Kidney epithelial cell (primary cell): ENCODE results near the gene MTFR2. TPM values are rescaled to one million over a fixed set of nuclear protein-coding genes. Genes with fewer than 3 reads are reported as not detected.

Source experiments
- DNase-seq: peaks from one replicate; pipeline ENCODE4 v3.0.0-alpha.2; 2010; ENCODE audit warnings: low read depth
- H3K27me3 ChIP-seq: 2 replicates; pipeline ENCODE4 v1.6.0; 2011; ENCODE audit warnings: low read length; ENCODE audit not compliant: control insufficient read depth, insufficient read depth
- H3K36me3 ChIP-seq: 2 replicates; pipeline ENCODE4 v1.5.1; 2011; ENCODE audit warnings: low read length; ENCODE audit not compliant: control insufficient read depth, insufficient read depth
- H3K4me3 ChIP-seq: 2 replicates; pipeline ENCODE4 v1.5.1; 2011; ENCODE audit warnings: low read depth, mild to moderate bottlenecking, control low read depth, low read length
- total RNA-seq: library from RNA; depleted of rRNA; stranded (reverse); fragments of >200 nt; gene quantifications from 2 replicates; pipeline ENCODE4 v1.2.3, GENCODE V29; 2015
- TF ChIP-seq, protein P1 (sequence below): IDR thresholded peaks from 2 replicates; pipeline ENCODE4 v1.5.1; 2011; ENCODE audit warnings: mild to moderate bottlenecking, moderate library complexity, low read length, control low read depth, inconsistent platforms; ENCODE audit not compliant: insufficient read depth, poor library complexity, severe bottlenecking

MTFR2 gene
- total RNA-seq, 1 donor from 2014 or later = 4.6 TPM

- no peak for DNase-seq
- Histone ChIP-seq H3K36me3 (no peaks in the 10 kb centered on the region), H3K4me3 (no peak overlapping the region), H3K27me3 (no peaks in the 10 kb centered on the region)
- TF ChIP-seq, protein P1, sequence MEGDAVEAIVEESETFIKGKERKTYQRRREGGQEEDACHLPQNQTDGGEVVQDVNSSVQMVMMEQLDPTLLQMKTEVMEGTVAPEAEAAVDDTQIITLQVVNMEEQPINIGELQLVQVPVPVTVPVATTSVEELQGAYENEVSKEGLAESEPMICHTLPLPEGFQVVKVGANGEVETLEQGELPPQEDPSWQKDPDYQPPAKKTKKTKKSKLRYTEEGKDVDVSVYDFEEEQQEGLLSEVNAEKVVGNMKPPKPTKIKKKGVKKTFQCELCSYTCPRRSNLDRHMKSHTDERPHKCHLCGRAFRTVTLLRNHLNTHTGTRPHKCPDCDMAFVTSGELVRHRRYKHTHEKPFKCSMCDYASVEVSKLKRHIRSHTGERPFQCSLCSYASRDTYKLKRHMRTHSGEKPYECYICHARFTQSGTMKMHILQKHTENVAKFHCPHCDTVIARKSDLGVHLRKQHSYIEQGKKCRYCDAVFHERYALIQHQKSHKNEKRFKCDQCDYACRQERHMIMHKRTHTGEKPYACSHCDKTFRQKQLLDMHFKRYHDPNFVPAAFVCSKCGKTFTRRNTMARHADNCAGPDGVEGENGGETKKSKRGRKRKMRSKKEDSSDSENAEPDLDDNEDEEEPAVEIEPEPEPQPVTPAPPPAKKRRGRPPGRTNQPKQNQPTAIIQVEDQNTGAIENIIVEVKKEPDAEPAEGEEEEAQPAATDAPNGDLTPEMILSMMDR = no peak
Observed at GRCh38 chr6:136209496-136209895, 40.6 kb downstream of the MTFR2 start.

DNA sequence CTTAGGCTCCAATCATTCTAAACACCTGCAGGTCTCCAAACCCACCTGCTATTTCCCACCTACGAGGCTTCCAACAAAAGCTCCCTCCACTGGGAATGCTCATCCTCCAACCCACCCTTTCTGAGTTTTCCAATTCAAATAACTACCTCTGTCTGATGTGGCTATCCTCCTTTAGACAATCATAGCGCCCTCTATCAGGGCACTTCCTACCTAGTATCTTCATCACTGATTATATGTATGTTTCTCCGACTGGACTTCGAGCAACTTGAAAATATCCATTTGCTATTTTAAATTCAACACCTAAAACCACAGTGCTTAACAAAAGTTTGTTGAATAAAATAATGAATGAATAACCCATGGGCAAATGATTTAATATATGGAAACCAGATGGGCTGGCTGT, 41.3 kb downstream of the MTFR2 start:
- DNase-seq = no peak
- TF ChIP-seq, protein P1 = no peak
- no peaks in the 10 kb centered on the region for H3K27me3 ChIP-seq
- H3K4me3 ChIP-seq = no peak overlapping the region
- H3K36me3 ChIP-seq = no peaks in the 10 kb centered on the region

- Histone ChIP-seq H3K27me3 (no peaks in the 10 kb centered on the region), H3K4me3 (no peak overlapping the region), H3K36me3 (no peaks in the 10 kb centered on the region)
- TF ChIP-seq, protein P1 = no peak
- no peak for DNase-seq
Observed at GRCh38 chr6:136201732-136202131, 48.4 kb downstream of the MTFR2 start.

GRCh38 chr6:136192902-136193301, 57.2 kb downstream of the MTFR2 start:
- Histone ChIP-seq H3K27me3 (no peaks in the 10 kb centered on the region), H3K4me3 (no peak overlapping the region), H3K36me3 (no peaks in the 10 kb centered on the region)
- TF ChIP-seq, protein P1 = no peak
- DNase-seq = no peak

DNA sequence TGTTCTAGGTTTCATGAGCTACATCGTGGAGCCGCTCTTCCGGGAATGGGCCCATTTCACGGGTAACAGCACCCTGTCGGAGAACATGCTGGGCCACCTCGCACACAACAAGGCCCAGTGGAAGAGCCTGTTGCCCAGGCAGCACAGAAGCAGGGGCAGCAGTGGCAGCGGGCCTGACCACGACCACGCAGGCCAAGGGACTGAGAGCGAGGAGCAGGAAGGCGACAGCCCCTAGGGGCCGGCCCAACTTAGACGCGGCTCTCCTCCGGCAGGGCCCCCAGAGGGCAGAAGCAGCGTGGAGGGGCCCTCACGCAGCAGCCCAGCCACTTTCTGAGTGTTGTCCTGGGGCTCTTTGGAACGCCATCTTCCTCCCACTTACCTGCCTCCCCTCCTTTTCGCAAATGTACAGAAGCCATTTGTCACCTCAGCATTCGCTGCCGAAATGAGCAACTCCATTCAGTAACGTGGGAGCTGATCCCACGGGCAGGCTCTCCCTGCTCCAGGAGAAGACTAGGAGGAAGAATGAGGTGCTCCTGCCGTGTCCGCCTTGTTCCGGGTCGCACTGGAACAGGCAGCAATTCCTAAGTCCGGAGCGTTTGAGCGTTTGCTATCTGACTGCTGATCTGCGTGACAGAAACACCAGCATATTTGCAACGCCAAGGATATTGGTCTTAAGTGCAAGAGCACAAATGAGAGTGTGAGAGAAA, 58.4 kb downstream of the MTFR2 start:
- Histone ChIP-seq H3K27me3 (no peaks in the 10 kb centered on the region), H3K36me3 (no peaks in the 10 kb centered on the region), H3K4me3 (no peak overlapping the region)
- no peak for DNase-seq
- TF ChIP-seq, protein P1 = no peak

DNA sequence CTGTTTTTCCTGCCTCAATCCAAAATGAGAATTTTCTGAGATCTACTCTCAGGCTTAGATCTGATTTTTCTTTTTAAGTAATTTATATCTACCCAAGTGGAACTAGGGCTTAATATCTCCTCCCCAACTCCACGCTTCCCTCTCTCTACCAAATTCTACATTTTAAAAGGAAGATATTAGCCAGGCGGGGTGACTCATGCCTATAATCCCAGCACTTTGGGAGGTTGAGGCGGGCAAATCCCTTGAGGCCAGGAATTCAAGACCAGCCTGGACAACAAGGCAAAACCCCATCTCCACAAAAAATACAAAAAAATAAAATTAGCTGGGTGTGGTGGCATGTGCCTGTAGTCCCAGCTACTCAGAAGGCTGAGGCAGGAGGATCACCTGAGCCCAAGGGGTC, 61.0 kb downstream of the MTFR2 start:
- TF ChIP-seq, protein P1 = no peak
- no peak for DNase-seq
- Histone ChIP-seq H3K36me3 (no peaks in the 10 kb centered on the region), H3K27me3 (no peaks in the 10 kb centered on the region), H3K4me3 (no peak overlapping the region)
